Bronchial epithelial cell (primary cell): Measurements from ENCODE around the gene CHST8. TPM values are rescaled to one million over a fixed set of nuclear protein-coding genes. Genes with fewer than 3 reads are reported as not detected.

Experiments
- DNase-seq: peaks from one replicate; pipeline ENCODE4 v3.0.0-alpha.2; 2010; ENCODE audit warnings: low read depth
- FAIRE-seq: peaks from 2 replicates; lab custom pipeline; 2011; peaks lifted over from hg19 to GRCh38; lab: Jason Lieb, UNC
- H3K27me3 ChIP-seq: 2 replicates; pipeline ENCODE4 v1.5.1; 2011; ENCODE audit warnings: low read length; ENCODE audit not compliant: control insufficient read depth, insufficient read depth
- H3K36me3 ChIP-seq: 2 replicates; pipeline ENCODE4 v1.5.1; 2011; ENCODE audit warnings: low read length; ENCODE audit not compliant: control insufficient read depth, insufficient read depth
- H3K4me3 ChIP-seq: 2 replicates; pipeline ENCODE4 v1.5.1; 2011; ENCODE audit warnings: mild to moderate bottlenecking, low read depth, low read length, control low read depth
- total RNA-seq: library from RNA; depleted of rRNA; stranded (reverse); fragments of >200 nt; gene quantifications from 2 replicates; pipeline ENCODE4 v1.2.1, GENCODE V29; 2014
- TF ChIP-seq, protein P1 (sequence below): IDR thresholded peaks from 2 replicates; pipeline ENCODE4 v1.5.1; 2011; ENCODE audit warnings: mild to moderate bottlenecking, moderate library complexity, low read length, control low read depth, inconsistent platforms; ENCODE audit not compliant: insufficient read depth, severe bottlenecking

Gene CHST8
- total RNA-seq, 1 donor from 2014 or later = under 0.01 TPM

GRCh38 chr19:33673996-33674625 is 52.4 kb downstream of the CHST8 start:
- TF ChIP-seq, protein P1, sequence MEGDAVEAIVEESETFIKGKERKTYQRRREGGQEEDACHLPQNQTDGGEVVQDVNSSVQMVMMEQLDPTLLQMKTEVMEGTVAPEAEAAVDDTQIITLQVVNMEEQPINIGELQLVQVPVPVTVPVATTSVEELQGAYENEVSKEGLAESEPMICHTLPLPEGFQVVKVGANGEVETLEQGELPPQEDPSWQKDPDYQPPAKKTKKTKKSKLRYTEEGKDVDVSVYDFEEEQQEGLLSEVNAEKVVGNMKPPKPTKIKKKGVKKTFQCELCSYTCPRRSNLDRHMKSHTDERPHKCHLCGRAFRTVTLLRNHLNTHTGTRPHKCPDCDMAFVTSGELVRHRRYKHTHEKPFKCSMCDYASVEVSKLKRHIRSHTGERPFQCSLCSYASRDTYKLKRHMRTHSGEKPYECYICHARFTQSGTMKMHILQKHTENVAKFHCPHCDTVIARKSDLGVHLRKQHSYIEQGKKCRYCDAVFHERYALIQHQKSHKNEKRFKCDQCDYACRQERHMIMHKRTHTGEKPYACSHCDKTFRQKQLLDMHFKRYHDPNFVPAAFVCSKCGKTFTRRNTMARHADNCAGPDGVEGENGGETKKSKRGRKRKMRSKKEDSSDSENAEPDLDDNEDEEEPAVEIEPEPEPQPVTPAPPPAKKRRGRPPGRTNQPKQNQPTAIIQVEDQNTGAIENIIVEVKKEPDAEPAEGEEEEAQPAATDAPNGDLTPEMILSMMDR = no peak
- no peak overlapping the region for H3K4me3 ChIP-seq
- FAIRE-seq (no peak), DNase-seq (no peak)
- H3K27me3 ChIP-seq = no peaks in the 10 kb centered on the region
- H3K36me3 ChIP-seq = no peaks in the 10 kb centered on the region

DNA sequence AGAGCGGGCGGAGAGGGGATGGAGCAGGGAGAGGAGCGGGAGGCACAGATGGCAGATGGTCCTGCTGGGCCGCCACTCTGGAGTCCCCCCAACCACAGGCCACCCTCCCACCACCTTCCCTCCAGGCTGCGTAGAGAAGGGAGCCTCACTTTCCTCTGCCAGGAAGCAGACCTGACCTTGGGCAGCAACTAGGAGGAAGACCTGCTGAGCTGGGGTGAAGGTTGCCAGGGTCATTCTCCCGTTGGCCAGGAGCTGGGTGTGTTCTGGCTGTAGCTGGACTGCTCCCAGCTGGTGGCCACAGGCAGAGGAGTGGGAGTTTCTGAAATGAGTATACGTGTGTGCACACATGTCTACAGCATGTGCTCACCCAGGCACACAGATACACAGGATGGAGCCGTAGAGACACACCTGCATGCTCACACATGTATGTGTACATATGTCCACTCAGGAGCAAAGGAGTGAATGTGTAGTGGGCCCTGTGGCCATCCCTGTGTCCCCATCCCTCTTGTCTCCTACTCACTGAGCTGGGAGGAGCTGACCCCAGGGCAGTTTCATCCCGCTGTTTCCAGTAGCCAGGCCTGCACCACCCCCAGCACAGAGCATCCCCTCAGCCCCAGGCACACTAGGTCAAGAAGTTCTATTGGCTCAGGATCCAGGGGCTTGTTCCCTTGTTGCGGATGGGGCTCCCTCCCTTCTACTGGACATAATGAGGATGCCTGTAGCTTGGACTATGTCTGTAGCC is 53.0 kb downstream of the CHST8 start:
- no peak overlapping the region for H3K4me3 ChIP-seq
- H3K27me3 ChIP-seq = no peaks in the 10 kb centered on the region
- DNase-seq (no peak), FAIRE-seq (no peak)
- TF ChIP-seq, protein P1 = no peak
- H3K36me3 ChIP-seq = no peaks in the 10 kb centered on the region

GRCh38 chr19:33675501-33676124 is 53.9 kb downstream of the CHST8 start:
- DNase-seq = no peak
- no peak for FAIRE-seq
- TF ChIP-seq, protein P1 = no peak
- Histone ChIP-seq H3K4me3 (no peak overlapping the region), H3K36me3 (no peaks in the 10 kb centered on the region), H3K27me3 (no peaks in the 10 kb centered on the region)

DNA sequence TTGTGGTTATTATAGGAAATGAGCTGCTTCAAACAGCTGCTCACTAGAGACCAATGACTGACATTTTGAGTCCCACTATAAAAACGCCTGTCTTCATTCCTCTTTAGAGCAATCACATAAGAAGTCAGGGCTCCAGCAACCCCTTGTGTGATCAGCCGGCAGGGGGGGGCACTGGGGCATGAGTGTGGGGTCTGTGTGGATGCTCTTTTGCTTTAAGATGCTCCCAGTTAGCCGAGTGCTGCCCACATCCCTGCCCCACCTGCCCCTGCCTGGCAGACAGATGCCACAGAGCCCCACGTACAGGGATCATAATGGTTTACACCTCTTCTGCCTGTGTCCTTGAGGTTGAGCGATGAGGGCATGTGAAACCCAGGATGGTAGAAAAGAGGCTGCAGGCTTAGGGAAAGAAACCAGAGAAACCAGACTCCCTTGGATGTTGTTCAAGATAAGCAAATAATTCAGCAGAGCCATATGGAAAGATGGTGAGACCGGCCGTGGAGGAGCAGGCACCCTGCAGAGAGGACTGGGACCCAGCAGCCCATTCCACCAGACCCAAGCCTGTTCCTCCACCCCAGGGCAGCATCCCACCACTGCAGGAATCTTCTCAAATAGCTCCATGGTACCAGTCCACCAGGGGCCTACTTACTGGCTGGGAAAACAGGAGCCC is 55.4 kb downstream of the CHST8 start:
- no peak for DNase-seq
- FAIRE-seq = no peak
- TF ChIP-seq, protein P1 = no peak
- H3K27me3 ChIP-seq = no peaks in the 10 kb centered on the region
- H3K4me3 ChIP-seq = no peak overlapping the region
- H3K36me3 ChIP-seq = no peaks in the 10 kb centered on the region

- FAIRE-seq = peak; percentile 89
- TF ChIP-seq, protein P1 = no peak
These were observed 56.1 kb downstream of the CHST8 start for GRCh38 chr19:33677745-33678426.

More at GRCh38 chr19:33677745-33678426, 56.1 kb downstream of the CHST8 start:
- no peaks in the 10 kb centered on the region for H3K36me3 ChIP-seq
- H3K27me3 ChIP-seq = no peaks in the 10 kb centered on the region
- DNase-seq = no peak
- no peak overlapping the region for H3K4me3 ChIP-seq
